ENCODE data around the gene ADGRA3.

ADGRA3 gene

GRCh38 chr4:22356987-22357596 is 158.8 kb downstream of the ADGRA3 start:
- in situ Hi-C loops (cut with HindIII; ENCODE audit: low pct_unique_long_range_greater_than_20kb, low sequenced_read_pairs) = no loop called here
- TF ChIP-seq JUND (IDR thresholded peaks at IDR 0.05; ENCODE audit: low read depth) = no peak
- DNase-seq (ENCODE audit: low read depth in 1 of 2, low spot score in 1 of 2) = peak in 1 of 2 experiments; percentile 15

- DNase-seq (ENCODE audit: low read depth in 1 of 2, low spot score in 1 of 2) = no peak
- in situ Hi-C loops (cut with HindIII; ENCODE audit: low pct_unique_long_range_greater_than_20kb, low sequenced_read_pairs) = no loop called here
- no peak for TF ChIP-seq JUND (IDR thresholded peaks at IDR 0.05; ENCODE audit: low read depth)
Measured at GRCh38 chr4:22348410-22348809, 167.5 kb downstream of the ADGRA3 start.

- DNase-seq (ENCODE audit: low read depth in 1 of 2, low spot score in 1 of 2) = no peak
- in situ Hi-C loops (cut with HindIII; ENCODE audit: low pct_unique_long_range_greater_than_20kb, low sequenced_read_pairs) = no loop called here
- no peak for TF ChIP-seq JUND (IDR thresholded peaks at IDR 0.05; ENCODE audit: low read depth)
Measured at GRCh38 chr4:22345678-22346077, 170.2 kb downstream of the ADGRA3 start.

- DNase-seq (ENCODE audit: low read depth in 1 of 2, low spot score in 1 of 2) = no peak
- in situ Hi-C loops (cut with HindIII; ENCODE audit: low pct_unique_long_range_greater_than_20kb, low sequenced_read_pairs) = no loop called here
- no peak for TF ChIP-seq JUND (IDR thresholded peaks at IDR 0.05; ENCODE audit: low read depth)
Measured at GRCh38 chr4:22345055-22345454, 170.8 kb downstream of the ADGRA3 start.

- TF ChIP-seq JUND (IDR thresholded peaks at IDR 0.05; ENCODE audit: low read depth) = no peak
- in situ Hi-C loops (cut with HindIII; ENCODE audit: low pct_unique_long_range_greater_than_20kb, low sequenced_read_pairs) = no loop called here
- DNase-seq (ENCODE audit: low read depth in 1 of 2, low spot score in 1 of 2) = no peak
Measured at GRCh38 chr4:22343606-22344005, 172.3 kb downstream of the ADGRA3 start.

- TF ChIP-seq JUND (IDR thresholded peaks at IDR 0.05; ENCODE audit: low read depth) = no peak
- in situ Hi-C loops (cut with HindIII; ENCODE audit: low pct_unique_long_range_greater_than_20kb, low sequenced_read_pairs) = no loop called here
- no peak for DNase-seq (ENCODE audit: low read depth in 1 of 2, low spot score in 1 of 2)
Measured at GRCh38 chr4:22339491-22339890, 176.4 kb downstream of the ADGRA3 start.

- in situ Hi-C loops (cut with HindIII; ENCODE audit: low pct_unique_long_range_greater_than_20kb, low sequenced_read_pairs) = no loop called here
- TF ChIP-seq JUND (IDR thresholded peaks at IDR 0.05; ENCODE audit: low read depth) = no peak
- DNase-seq (ENCODE audit: low read depth in 1 of 2, low spot score in 1 of 2) = no peak
Measured at GRCh38 chr4:22338796-22339195, 177.1 kb downstream of the ADGRA3 start.
